ENCODE measurements around the gene PALLD.
A peak's percentile ranks its signal among the peaks of the same experiment; 100 is the strongest.

The PALLD gene

DNA sequence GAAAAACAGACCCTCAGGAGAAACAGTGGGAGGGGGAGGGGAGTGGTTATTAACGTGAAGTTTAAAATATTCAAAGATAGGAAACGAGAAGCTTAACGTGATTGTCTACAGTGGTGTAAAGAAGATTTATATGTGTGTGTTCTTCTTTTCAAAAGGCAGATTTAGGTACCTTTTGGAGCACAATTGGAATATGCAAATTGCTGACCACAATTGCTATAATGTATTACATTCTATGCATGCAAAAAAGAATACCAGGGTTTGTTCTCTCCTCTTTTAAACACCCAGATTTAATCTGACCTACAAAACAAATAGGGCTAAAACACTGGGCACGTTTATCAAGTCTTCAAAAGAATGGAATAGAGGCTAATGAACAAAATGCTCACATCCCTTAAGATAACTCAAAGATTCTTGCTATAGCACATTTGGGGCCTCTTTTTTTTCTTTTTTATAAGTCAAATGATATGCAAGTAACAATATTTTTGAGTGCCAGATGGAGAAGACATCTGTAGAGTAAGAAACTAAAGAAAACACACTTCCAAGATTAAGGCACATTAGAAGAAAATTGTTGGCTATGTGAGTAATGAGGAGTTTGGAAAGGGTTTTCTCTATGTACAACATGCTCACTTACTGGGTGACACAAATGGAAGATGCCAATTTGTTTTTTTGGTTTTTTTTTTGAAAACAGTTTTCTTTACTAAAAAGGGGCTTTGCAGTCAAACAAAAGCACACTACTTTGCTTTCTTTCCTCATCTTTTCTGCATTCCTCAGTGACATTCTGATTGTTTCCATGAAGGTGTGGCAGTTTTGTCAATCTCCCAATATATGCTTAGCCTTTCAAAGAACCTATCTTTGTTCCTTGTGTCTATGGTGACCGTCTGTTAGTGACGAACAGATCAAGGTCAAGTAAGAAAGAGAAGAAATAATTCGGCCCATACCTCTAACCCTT is 240.3 kb downstream of the PALLD start:
- DNase-seq = no peak

DNA sequence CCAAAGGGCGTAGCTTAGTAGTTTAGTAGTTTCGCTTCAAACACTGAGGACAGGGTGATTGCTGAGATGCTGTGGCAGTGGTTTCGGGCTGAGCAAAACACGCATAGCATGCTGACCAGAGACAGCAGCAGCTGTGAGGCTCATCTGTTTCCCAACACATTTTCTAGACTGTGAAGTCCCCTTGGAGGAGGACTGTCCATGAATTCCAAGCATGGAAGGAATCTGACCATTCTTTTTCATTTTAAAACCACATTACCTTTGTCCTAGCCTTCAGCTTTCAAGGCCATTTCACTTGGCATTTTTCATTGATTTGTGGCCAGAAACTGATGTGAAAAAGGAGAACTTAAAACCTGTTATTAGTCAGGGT is 240.9 kb downstream of the PALLD start:
- DNase-seq = peak; percentile 88

- no peak for DNase-seq
Measured at GRCh38 chr4:168739886-168740285, 243.0 kb downstream of the PALLD start.

DNA sequence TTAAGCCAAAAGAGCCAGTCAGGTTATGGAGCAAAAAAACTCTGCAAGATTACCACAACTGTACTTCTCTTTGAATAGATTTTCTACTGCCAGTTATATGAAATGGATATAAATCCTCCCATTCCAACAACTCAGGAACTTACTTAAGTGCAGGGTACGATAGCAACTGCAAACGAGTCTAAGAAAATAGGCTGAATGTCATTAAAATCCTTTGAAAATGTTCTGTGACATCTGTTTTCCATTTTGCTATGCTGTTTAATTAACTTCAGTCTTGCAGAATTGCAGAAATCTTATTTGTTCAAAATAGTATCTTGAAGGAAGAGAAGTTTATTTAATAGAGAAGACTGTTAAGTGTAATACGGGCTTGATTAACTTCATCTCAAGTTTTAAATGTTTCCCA is 243.8 kb downstream of the PALLD start:
- no peak for DNase-seq

- no peak for DNase-seq
Measured at GRCh38 chr4:168741281-168742173, 244.7 kb downstream of the PALLD start.

DNA sequence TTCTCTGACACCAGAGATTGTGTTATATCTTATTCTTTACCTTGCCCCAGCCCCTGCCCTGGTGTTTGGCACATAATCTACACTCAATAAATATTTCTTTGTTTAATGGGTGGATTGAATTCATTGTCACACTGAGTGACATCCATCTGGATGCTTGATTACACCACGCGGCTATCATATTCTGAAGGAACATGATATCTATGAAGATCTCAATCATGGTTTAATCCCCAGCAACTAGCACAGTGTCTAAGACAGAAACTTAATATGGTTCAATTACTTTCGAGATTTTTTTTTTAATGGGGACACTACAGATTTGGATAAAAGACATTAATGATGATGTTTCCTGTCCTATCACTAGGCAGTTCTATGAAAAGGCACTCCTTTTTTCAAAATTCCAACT is 246.3 kb downstream of the PALLD start:
- no peak for DNase-seq

- no peak for DNase-seq
Measured at GRCh38 chr4:168743601-168744000, 246.7 kb downstream of the PALLD start.

- no peak for DNase-seq
Measured at GRCh38 chr4:168744021-168744420, 247.2 kb downstream of the PALLD start.

DNA sequence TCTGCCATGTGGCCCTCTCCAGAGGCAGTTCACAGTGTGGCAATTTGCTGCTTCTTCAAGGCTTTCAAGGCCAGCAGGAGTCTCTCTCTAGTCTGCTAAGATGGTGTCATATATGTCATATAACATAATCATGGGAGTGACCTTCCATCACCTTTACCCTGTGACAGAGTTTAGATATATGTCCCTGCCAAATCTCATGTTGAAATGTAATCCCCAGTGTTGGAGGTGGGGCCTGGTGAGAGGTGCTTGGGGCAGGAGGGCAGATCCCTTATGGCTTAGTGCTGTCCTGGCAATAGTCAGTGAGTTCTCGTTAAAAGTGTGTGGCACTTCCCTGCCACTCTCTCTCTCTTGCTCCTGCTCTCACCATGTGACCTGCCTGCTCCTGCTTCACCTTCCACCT is 252.0 kb downstream of the PALLD start:
- DNase-seq = no peak

- peak; percentile 65 for DNase-seq
Measured at GRCh38 chr4:168751263-168752225, 254.7 kb downstream of the PALLD start.

DNA sequence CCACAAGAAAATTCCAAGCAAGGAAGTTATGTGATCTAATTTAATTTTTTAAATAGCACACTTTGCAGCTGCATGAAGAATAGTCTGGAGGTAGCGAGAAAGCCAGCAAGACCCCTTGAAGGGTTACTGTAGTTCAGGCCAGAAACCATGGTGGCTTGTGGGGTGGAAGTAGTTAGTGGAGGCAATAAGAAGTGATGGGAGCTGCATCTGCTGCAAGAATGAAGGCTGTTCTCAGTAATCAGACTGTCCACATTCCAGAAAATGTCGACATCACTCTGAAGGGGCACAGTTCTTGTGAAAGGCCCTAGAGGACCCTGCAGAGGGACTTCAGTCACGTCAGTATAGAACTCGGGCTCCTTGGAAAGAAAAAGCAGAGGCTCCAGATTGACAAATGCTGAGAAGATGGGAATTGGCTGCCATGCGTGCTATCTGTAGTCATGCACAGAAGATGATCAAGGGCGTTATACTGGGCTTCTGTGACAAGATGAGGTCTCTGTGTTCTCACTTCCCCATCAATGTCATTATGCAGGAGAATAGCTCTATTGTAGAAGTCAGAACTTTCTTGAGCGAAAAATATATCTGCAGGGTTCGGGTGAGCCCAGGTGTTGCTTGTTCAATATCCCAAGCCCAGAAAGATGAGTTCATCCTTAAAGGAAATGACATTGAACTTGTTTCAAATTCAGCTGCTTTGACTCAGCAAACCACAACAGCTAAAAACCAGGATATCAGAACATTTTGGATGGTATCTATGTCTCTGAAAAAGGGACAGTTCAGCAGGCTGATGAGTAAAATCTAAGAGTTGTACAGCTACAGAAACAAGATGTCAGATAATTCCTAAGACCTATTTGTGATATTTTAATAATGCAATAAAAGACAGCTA is 259.0 kb downstream of the PALLD start:
- DNase-seq = peak; percentile 72

DNA sequence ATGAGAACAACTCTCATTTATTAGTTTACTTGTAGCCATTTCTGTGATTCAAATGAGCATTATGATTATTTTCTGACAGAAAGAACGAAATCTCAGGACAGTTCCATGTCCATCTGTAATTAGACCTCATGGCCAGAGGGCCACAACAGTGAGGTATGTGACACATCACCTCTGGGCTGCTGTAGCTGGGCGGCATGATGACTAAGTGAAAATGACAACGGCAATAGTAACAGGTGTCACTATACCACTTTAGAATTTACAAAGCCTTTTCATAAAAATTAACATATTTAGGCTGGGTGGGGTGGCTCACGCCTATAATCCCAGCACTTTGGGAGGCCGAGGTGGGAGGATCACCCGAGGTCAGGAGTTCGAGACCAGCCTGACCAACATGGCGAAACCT is 260.6 kb downstream of the PALLD start:
- no peak for DNase-seq

DNA sequence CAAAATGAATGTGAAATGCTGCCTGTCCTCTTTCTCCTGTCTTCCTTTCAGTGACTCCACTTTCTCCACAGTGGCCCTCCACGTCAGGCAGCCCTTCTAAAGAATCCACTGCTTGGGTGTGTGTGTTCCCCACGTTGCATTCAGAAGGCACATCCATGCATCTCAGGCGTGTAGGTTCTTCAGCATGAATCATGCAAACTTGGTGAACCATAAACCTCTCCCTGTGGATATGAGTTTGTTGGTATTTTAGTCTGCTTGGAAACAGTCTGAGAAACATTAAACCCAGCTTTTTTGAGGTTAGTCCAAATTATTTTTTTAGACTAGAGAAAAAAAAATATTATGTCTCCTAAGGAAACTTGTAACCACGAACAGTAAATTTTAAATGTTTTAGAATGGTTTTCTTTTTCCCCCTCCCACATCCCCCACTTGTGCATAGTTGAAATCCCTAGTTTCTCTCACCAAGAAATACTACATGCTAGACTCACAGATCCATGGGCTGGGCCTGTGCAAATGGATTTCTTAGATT is 261.6 kb downstream of the PALLD start:
- peak; percentile 98 for DNase-seq

- DNase-seq = no peak
Measured at GRCh38 chr4:168759321-168759720, 262.5 kb downstream of the PALLD start.

- no peak for DNase-seq
Measured at GRCh38 chr4:168759959-168760527, 263.2 kb downstream of the PALLD start.

- DNase-seq = no peak
Measured at GRCh38 chr4:168761066-168761465, 264.2 kb downstream of the PALLD start.

- DNase-seq = no peak
Measured at GRCh38 chr4:168765322-168765721, 268.5 kb downstream of the PALLD start.

DNA sequence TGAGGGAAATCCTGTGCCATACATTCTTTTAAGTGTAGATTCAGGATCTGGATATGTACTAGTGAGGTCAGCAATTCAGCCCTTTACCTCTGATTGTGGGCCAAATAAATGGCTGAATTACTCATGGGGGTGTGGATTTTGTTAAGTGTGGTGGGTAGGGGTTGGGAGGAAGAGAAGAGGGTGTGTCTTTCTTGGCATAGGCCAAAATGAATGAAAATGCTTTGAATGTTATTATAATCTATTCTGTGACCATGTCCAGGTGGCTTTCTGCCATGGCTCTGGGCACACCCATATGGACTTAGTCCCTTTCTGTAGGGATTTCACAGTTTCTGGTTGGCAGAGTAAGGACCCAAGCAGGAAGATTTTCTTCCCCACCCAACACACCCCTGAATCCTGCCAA is 268.9 kb downstream of the PALLD start:
- peak; percentile 75 for DNase-seq

DNA sequence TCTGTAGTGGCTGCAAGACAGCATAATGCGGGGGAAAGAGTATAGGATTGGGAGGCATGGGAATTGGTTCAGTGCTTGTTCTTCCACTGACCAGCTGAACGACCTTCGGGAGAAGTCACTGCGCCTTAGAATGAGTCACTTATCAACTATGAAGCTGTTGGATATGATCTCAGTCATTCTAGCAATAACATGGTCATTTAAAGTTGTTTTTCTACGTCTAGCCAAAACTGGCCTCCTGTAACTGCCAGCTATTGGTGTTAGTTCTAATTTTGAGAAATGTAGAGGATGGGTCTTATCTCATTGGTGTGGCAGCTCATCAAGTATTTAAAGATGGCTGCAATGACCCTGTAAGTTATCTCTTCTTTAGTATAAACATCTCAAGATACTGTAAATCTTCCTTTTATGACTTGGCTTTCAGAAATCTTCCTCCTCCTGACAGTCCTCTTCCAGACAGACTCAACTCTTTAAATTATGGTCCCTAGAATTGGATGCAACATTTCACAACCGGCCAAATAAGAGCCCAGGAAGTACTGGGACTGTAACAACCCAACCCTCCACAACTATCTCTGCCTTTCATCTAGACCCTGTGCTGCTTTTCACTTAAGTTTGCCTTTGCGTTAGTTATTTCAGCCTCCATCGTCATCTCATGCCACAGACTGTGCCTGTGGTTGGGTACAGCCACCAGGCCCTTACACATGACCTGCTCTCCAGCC is 269.9 kb downstream of the PALLD start:
- peak; percentile 67 for DNase-seq

GRCh38 chr4:168769416-168769815 is 272.6 kb downstream of the PALLD start:
- peak; percentile 62 for DNase-seq
